ENCODE measurements around the gene CD3D.
A peak's percentile ranks its signal among the peaks of the same experiment; 100 is the strongest.
"Not testable (repeated sequence)": the region's sequence is repeated elsewhere in the genome, so short reads cannot be mapped to it uniquely, and the experiment has no call there.

Gene CD3D

GRCh38 chr11:118339281-118339961, 3.1 kb downstream of the CD3D start:
- DNase-seq (ENCODE audit: low read depth): no peak

- DNase-seq (ENCODE audit: low read depth): peak; percentile 87
Observed at GRCh38 chr11:118338637-118339061, 3.9 kb downstream of the CD3D start.

GRCh38 chr11:118334745-118335144, 7.8 kb downstream of the CD3D start:
- DNase-seq (ENCODE audit: low read depth): no peak

- no peak for DNase-seq (ENCODE audit: low read depth)
Observed at GRCh38 chr11:118328745-118329144, 13.8 kb downstream of the CD3D start.

- no peak for DNase-seq (ENCODE audit: low read depth)
Observed at GRCh38 chr11:118325283-118325682, 17.2 kb downstream of the CD3D start.

DNA sequence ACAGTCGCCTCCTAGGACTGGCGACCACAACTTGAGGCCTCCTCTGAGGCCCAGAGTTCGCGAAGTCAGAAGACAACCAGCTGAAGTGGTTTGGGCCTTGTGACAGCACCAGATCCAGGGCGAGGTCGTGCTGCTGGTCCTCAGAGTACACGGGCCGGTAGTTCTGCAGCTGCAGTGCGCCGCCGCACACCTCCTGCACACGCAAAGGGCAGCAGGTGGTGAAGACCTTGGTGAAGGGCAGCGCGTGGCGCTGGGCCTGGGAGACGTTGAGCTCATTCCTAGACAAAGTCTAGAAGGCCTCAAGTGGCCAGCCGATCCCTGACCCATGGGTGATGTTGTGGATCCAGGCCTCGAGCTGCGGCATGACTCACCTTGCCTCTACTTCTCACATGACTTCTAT, 19.8 kb downstream of the CD3D start:
- no peak for DNase-seq (ENCODE audit: low read depth)

GRCh38 chr11:118321386-118322082, 21.0 kb downstream of the CD3D start:
- DNase-seq (ENCODE audit: low read depth): no peak

DNA sequence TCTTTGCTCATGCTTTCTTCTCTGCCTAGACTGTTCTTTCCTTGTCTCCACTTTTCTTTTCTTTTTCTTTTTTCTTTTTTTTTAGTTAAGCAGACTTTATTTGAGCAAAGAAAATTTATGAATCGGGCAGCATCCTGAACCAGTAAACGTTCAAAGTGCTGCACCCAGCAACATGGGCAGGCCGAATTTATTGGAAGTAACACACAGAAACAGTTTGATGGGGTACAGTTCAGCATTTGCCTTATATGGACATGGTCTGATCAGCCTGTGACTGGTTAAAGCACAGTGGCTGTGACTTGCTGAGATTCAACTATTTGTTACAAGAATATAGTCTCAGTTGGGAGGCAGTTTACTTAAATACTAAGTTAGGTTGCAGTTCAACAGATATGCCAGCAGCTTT, 22.0 kb downstream of the CD3D start:
- no peak for DNase-seq (ENCODE audit: low read depth)

- no peak for DNase-seq (ENCODE audit: low read depth)
Observed at GRCh38 chr11:118319337-118319707, 23.2 kb downstream of the CD3D start.

DNA sequence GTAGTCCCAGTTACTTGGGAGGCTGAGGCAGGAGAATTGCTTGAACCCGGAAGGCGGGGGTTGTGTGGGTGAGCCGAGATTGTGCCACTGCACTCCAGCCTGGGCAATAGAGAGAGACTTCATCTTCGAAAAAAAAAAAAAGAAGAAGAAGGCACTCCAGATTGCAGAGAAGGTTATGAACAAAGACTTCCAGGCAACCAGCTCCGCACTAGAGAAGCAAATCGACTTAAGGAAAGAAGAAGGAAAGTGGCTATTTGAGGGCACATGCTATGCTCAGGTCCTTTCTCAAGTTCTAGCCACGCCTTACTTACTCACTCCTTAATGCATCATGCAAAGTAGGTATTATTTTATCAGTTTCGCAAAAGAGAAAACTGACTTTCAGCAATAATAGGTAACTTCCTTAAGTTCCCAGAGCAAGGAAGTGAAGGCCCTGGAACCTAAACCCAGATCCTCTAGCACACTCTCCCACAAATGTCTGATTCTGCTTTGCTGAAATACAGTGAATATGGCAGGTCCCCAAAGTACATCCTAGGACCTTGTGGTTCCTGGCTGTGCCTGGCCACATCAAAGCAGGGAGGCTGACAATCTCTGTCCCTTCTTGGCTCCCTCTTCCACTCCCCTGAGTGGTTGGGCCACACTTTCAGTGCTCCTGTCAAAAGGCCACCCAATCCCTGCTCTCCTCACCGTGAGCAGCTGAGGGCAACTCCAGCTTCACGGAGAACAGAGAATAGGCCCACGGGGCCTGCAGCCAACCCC, 23.7 kb downstream of the CD3D start:
- no peak for DNase-seq (ENCODE audit: low read depth)

DNA sequence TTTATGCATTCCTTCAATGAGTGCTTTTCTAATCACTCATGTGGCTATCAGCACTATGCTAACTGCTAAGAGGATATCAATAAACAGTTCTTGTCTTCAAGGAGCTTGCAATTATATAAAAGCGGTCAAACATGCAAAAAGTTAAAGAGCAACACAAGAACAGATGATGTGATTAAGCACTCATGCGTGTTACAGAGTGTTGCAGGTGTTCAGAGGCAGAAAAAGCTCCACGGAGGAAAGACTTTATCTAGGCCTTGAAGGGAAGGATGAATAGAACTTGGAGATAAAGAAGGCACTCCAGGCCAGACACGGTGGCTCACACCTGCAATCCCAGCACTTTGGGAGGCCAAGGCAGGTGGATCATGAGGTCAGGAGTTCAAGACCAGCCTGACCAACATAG, 24.4 kb downstream of the CD3D start:
- no peak for DNase-seq (ENCODE audit: low read depth)

- DNase-seq (ENCODE audit: low read depth): no peak
Observed at GRCh38 chr11:118314988-118315411, 27.5 kb downstream of the CD3D start.

- DNase-seq (ENCODE audit: low read depth): no peak
Observed at GRCh38 chr11:118313242-118313641, 29.3 kb downstream of the CD3D start.

DNA sequence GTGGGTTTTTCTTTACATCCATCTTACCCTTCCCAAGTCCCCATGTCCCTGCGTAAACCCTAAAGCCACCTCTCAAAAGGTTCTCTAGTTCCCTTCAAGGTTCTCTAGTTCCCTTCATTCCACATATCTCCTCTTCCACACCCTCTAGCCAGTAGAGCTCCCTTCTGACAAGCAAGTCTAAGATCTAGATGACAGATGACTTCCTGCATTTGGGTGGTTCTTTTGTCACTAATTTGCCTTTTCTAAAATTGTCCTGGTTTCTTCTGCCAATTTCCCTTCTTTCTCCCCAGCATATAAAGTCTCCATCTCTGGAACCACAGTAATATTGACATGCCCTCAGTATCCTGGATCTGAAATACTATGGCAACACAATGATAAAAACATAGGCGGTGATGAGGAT, 30.2 kb downstream of the CD3D start:
- no peak for DNase-seq (ENCODE audit: low read depth)

DNA sequence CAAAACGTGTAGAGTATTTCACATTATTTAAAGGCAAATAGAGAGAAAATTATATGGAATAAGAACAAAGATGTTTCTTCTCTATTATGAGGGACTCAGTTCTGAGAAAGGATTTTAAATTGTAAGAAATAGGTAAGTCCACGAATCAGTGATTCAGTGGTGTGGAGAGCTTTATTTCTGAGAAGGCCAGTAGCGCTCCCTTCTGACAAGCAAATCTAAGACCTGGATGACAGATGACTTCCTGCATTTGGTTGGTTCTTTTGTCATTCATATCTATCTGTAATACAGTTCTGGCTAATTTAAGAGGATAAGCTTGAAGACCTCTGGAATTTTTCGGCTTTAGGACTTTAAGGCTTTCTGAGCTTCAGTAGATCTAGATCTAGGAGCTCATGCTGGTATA, 31.0 kb downstream of the CD3D start:
- DNase-seq (ENCODE audit: low read depth): no peak

DNA sequence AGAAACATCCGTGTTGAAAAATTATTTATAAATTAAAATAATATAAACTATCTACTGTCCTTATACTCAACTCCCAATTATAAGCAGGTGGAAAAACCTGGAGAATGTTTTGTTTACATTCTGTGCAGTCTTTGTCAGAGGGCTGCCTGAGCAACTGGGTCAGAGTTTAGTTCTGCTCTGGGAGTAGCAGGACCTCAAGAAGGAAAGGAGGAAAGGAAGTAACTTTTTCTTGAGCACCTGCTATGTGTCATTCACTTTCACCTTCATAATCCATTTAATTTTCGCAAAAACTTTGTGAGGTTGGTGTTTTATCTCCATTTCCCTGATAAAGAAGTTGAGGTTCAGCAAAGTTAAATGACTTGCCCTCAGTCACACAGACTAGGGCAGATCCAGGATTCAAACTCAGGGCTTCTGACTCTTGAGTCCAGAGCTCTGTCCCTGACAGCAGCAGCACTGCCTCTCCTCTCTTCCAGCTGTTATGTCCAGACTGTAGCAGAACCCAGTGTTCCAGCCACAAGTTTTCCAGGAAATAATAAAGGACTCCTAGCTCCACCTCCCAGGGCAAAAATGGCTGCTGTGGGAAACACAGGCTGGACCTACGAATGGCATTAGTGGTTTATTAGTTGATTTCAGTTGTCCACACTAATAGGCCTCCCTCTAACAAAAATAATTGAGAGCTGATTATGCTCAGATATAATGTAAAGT, 31.6 kb downstream of the CD3D start:
- DNase-seq (ENCODE audit: low read depth): no peak

DNA sequence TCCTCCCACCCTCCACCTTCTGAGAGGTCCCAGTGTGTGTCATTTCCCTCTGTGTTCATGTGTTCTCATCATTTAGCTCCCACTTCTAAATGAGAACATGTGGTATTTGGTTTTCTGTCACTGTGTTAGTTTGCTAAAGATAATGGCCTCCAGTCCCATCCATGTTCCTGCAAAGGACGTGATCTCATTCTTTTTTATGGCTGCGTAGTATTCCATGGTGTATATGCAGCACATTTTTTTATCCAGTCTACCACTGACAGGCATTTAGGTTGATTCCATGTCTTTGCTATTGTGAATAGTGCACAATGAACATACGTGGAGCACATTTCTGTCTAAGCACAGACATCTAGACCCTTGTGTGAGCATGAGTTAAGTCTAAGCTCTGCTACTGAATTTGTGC, 32.2 kb downstream of the CD3D start:
- DNase-seq (ENCODE audit: low read depth): no peak

GRCh38 chr11:118308995-118309528, 33.4 kb downstream of the CD3D start:
- not testable (repeated sequence) for DNase-seq (ENCODE audit: low read depth)

DNA sequence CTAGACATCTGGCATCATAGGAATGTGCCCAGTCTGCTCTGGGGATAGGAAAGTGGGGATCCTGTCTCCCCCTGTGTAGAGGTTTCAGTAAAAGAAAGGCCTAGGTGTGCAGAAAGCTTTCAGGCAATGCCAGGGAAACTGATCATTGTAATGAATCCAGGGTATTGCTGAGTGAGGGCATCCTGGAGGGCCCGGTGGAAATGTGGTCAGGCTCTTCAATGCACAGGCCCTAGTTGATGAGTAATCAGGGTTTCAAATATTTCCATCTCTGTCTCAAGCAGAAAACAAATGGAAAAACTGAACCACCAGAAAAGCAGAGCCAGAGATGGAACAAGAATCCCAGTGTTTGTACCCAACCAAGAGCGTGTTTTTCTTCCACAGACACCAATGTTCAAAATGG, 35.9 kb downstream of the CD3D start:
- peak; percentile 12 for DNase-seq (ENCODE audit: low read depth)

DNA sequence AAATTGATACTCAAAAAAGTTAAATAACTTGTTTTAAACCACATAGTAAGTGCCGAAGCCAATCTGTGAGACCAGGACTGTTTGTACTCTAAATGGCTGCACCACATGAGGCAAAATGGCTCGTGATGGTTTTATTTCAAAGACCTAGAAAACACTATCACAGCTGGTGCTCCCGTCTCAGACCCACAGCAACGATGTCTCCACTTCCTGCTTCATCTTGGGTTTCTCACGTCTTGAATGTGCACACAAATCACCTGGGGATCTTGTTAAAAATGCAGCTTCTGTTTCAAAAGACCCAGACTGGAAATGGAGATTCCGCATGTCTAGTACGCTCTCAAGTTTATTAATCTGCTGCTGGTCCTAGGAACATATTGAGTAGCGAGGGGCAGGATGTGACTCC, 36.8 kb downstream of the CD3D start:
- DNase-seq (ENCODE audit: low read depth): peak; percentile 18

DNA sequence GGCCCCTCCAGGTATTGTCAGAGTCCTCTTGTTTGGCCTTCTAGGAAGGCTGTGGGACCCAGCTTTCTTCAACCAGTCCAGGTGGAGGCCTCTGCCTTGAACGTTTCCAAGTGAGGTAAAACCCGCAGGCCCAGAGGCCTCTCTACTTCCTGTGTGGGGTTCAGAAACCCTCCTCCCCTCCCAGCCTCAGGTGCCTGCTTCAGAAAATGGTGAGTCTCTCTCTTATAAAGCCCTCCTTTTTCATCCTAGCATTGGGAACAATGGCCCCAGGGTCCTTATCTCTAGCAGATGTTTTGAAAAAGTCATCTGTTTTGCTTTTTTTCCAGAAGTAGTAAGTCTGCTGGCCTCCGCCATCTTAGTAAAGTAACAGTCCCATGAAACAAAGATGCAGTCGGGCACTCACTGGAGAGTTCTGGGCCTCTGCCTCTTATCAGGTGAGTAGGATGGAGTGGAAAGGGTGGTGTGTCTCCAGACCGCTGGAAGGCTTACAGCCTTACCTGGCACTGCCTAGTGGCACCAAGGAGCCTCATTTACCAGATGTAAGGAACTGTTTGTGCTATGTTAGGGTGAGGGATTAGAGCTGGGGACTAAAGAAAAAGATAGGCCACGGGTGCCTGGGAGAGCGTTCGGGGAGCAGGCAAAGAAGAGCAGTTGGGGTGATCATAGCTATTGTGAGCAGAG, 37.8 kb downstream of the CD3D start, which contains the start of gene CD3E:
Gene CD3E, plus strand, starts transcription at position 163 of the 681 bp plus-strand sequence. Its CDS starts 223 bp downstream, at position 386.
- peak; percentile 36 for DNase-seq (ENCODE audit: low read depth)

DNA sequence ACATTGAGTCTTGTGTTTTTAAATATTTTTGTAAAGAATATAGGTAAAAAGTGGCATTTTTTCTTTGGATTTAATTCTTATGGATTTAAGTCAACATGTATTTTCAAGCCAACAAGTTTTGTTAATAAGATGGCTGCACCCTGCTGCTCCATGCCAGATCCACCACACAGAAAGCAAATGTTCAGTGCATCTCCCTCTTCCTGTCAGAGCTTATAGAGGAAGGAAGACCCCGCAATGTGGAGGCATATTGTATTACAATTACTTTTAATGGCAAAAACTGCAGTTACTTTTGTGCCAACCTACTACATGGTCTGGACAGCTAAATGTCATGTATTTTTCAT, 38.3 kb downstream of the CD3D start:
- no peak for DNase-seq (ENCODE audit: low read depth)

All from T-helper 22 cell (primary cell).